Osteocyte (in vitro differentiated cells): ENCODE data around the gene CD63. TPM values are rescaled to one million over a fixed set of nuclear protein-coding genes. Genes with fewer than 3 reads are reported as not detected.

ENCODE experiments used
- DNase-seq: peaks from one replicate; pipeline ENCODE4 v3.0.0; 2021; ENCODE audit warnings: mixed read lengths; ENCODE audit not compliant: unreplicated experiment; ENCODE audit errors: extremely low spot score
- H3K27ac Mint-ChIP-seq: one replicate; pipeline ENCODE4 v1.8.0; 2021; ENCODE audit warnings: mild to moderate bottlenecking, mixed read lengths; ENCODE audit not compliant: unreplicated experiment
- H3K27me3 Mint-ChIP-seq: one replicate; pipeline ENCODE4 v1.8.0; 2021; ENCODE audit warnings: mixed read lengths; ENCODE audit not compliant: unreplicated experiment
- H3K36me3 Mint-ChIP-seq: one replicate; pipeline ENCODE4 v1.8.0; 2021; ENCODE audit warnings: mixed read lengths; ENCODE audit not compliant: unreplicated experiment
- H3K4me1 Mint-ChIP-seq: one replicate; pipeline ENCODE4 v1.8.0; 2021; ENCODE audit warnings: mixed read lengths; ENCODE audit not compliant: unreplicated experiment
- H3K4me3 Mint-ChIP-seq: one replicate; pipeline ENCODE4 v1.8.0; 2021; ENCODE audit warnings: mild to moderate bottlenecking, moderate library complexity, mixed read lengths; ENCODE audit not compliant: unreplicated experiment
- H3K9me3 Mint-ChIP-seq: one replicate; pipeline ENCODE4 v1.8.0; 2021; ENCODE audit warnings: mixed read lengths; ENCODE audit not compliant: unreplicated experiment
- CTCF ChIP-seq: fragments of 200-600 bp; sonication (generic); IDR thresholded peaks from 2 replicates; pipeline ENCODE4 v1.5.0; 2021; ENCODE audit warnings: antibody characterized with exemption, mild to moderate bottlenecking, moderate library complexity
- total RNA-seq: library from RNA; stranded (reverse); gene quantifications from 2 replicates; pipeline ENCODE4 v1.2.1, GENCODE V29; 2021

The CD63 gene
- total RNA-seq, 1 donor from 2014 or later = 1,511 TPM

- peak; percentile 28 for TF ChIP-seq CTCF
- H3K27ac Mint-ChIP-seq = no peak overlapping the region
- H3K36me3 Mint-ChIP-seq = no peaks in the 10 kb centered on the region
- H3K4me3 Mint-ChIP-seq = no peak overlapping the region
- H3K27me3 Mint-ChIP-seq = peaks cover 28% of the 10 kb centered on the region
- no peak for DNase-seq
- H3K4me1 Mint-ChIP-seq = peaks cover 12% of the 10 kb centered on the region
- no peaks in the 10 kb centered on the region for H3K9me3 Mint-ChIP-seq
These were observed 47.4 kb downstream of the CD63 start for GRCh38 chr12:55681142-55682077.

GRCh38 chr12:55679691-55680090 is 49.1 kb downstream of the CD63 start:
- no peak overlapping the region for H3K27ac Mint-ChIP-seq
- no peaks in the 10 kb centered on the region for H3K36me3 Mint-ChIP-seq
- peaks cover 12% of the 10 kb centered on the region for H3K4me1 Mint-ChIP-seq
- TF ChIP-seq CTCF = no peak
- no peak overlapping the region for H3K4me3 Mint-ChIP-seq
- H3K9me3 Mint-ChIP-seq = no peaks in the 10 kb centered on the region
- peaks cover 35% of the 10 kb centered on the region for H3K27me3 Mint-ChIP-seq
- no peak for DNase-seq

- Mint-ChIP-seq H3K36me3 (no peaks in the 10 kb centered on the region), H3K27ac (no peak overlapping the region), H3K9me3 (no peaks in the 10 kb centered on the region), H3K27me3 (peaks cover 46% of the 10 kb centered on the region), H3K4me3 (no peak overlapping the region), H3K4me1 (peaks cover 9% of the 10 kb centered on the region)
- DNase-seq = no peak
- no peak for TF ChIP-seq CTCF
These were observed 52.1 kb downstream of the CD63 start for GRCh38 chr12:55676707-55677106.

GRCh38 chr12:55675666-55676065 is 53.1 kb downstream of the CD63 start:
- Mint-ChIP-seq H3K9me3 (no peaks in the 10 kb centered on the region), H3K4me3 (no peak overlapping the region), H3K27me3 (peaks cover 39% of the 10 kb centered on the region), H3K27ac (no peak overlapping the region), H3K36me3 (no peaks in the 10 kb centered on the region), H3K4me1 (no peaks in the 10 kb centered on the region)
- TF ChIP-seq CTCF = no peak
- no peak for DNase-seq

Other genes with a start within 250 kb of the CD63 start
- not detected in 2 replicates for gene OR6C68, start 236.6 kb downstream of the CD63 start, total RNA-seq
- gene OR6C4, start 179.4 kb downstream of the CD63 start, total RNA-seq = not detected in 2 replicates
- not detected in 2 replicates for gene OR2AP1, start 156.5 kb downstream of the CD63 start, total RNA-seq
- gene OR10P1, start 92.1 kb downstream of the CD63 start, total RNA-seq = not detected in 2 replicates
- gene ITGA7, start 21.1 kb downstream of the CD63 start, total RNA-seq = 5.1 and 5.7 TPM in 2 replicates
- gene BLOC1S1, start 13.0 kb downstream of the CD63 start, total RNA-seq = 99.4 and 103 TPM in 2 replicates
- 4.1 and 5.9 TPM in 2 replicates for gene RDH5, start 8.6 kb downstream of the CD63 start, total RNA-seq
- 11.6 and 14.0 TPM in 2 replicates for gene GDF11, start 14.1 kb upstream of the CD63 start, total RNA-seq
- gene SARNP, start 88.7 kb upstream of the CD63 start, total RNA-seq = 55.6 and 56.1 TPM in 2 replicates
- gene ORMDL2, start 89.0 kb upstream of the CD63 start, total RNA-seq = 26.0 TPM in 2 replicates
- 44.3 and 46.8 TPM in 2 replicates for gene DNAJC14, start 100.6 kb upstream of the CD63 start, total RNA-seq
- 14.3 and 15.1 TPM in 2 replicates for gene MMP19, start 113.9 kb upstream of the CD63 start, total RNA-seq
- 18.2 and 20.5 TPM in 2 replicates for gene PYM1, start 198.9 kb upstream of the CD63 start, total RNA-seq
- 63.0 and 70.1 TPM in 2 replicates for gene DGKA, start 202.2 kb upstream of the CD63 start, total RNA-seq
- 1.0 and 1.4 TPM in 2 replicates for gene PMEL, start 237.0 kb upstream of the CD63 start, total RNA-seq
- gene CDK2, start 237.8 kb upstream of the CD63 start, total RNA-seq = 27.3 and 29.6 TPM in 2 replicates
- 126 and 134 TPM in 2 replicates for gene RAB5B, start 245.1 kb upstream of the CD63 start, total RNA-seq